HEK293 (cell line): Measurements from ENCODE around the gene ABCB9.

Experiments used
- CTCF ChIA-PET: fragments of 350-600 bp; formaldehyde crosslinking; extraction: SDS; loops from one replicate; lab custom pipeline; 2021; ENCODE audit warnings: antibody characterized with exemption; lab: Yijun Ruan, JAX
- POLR2A ChIA-PET: fragments of 300-600 bp; formaldehyde crosslinking; extraction: SDS; loops from one replicate; lab custom pipeline; 2020; ENCODE audit warnings: antibody characterized with exemption, inconsistent platforms; lab: Yijun Ruan, JAX
- H3K27ac ChIP-seq: fragments of 200-500 bp; sonication (Bioruptor generic); 2 replicates; pipeline ENCODE4 v1.5.1; 2014; ENCODE audit warnings: low read depth, low read length, control low read depth, inconsistent platforms; ENCODE audit errors: extremely low read depth
- H3K36me3 ChIP-seq, 2 experiments: fragments of 200-500 bp in 1 of 2; sonication (Bioruptor generic) in 1 of 2; 1 replicate in 1 of 2; 2 replicates in 1 of 2; pipeline ENCODE4 v1.5.1; 2014 to 2017; ENCODE audit warnings: inconsistent platforms in 2 of 2, low read length in 2 of 2; ENCODE audit not compliant: control insufficient read depth in 2 of 2, insufficient read depth in 1 of 2
- H3K4me1 ChIP-seq: fragments of 200-500 bp; sonication (Bioruptor generic); 2 replicates; pipeline ENCODE4 v1.5.1; 2014; ENCODE audit warnings: mild to moderate bottlenecking, low read length, inconsistent platforms; ENCODE audit not compliant: control insufficient read depth, insufficient read depth
- H3K4me3 ChIP-seq: 2 replicates; pipeline ENCODE4 v1.5.1; 2011; ENCODE audit warnings: low read depth, mild to moderate bottlenecking, control low read depth, low read length, moderate library complexity
- H3K9me3 ChIP-seq: fragments of 200-500 bp; sonication (Bioruptor generic); 2 replicates; pipeline ENCODE4 v1.5.1; 2014; ENCODE audit warnings: low read depth, low read length, inconsistent platforms; ENCODE audit not compliant: control insufficient read depth, insufficient read depth
- BCL11A ChIP-seq: fragments of 450-650 bp; formaldehyde crosslinking; IDR thresholded peaks from 2 replicates; pipeline ENCODE4 v1.5.1; 2016; ENCODE audit warnings: low read depth, missing biosample characterization, missing genetic modification characterization
- GLIS2 ChIP-seq: fragments of 450-650 bp; formaldehyde crosslinking; IDR thresholded peaks from 2 replicates; pipeline ENCODE4 v1.5.1; 2016; ENCODE audit warnings: missing biosample characterization, missing genetic modification characterization
- HIC1 ChIP-seq: fragments of 450-650 bp; formaldehyde crosslinking; IDR thresholded peaks from 2 replicates; pipeline ENCODE4 v1.5.1; 2016; ENCODE audit warnings: missing biosample characterization, missing genetic modification characterization
- IKZF3 ChIP-seq: fragments of 450-650 bp; IDR thresholded peaks from 2 replicates; pipeline ENCODE4 v1.5.0; 2018; ENCODE audit warnings: missing biosample characterization, mild to moderate bottlenecking, missing genetic modification characterization, moderate library complexity
- PRDM1 ChIP-seq: fragments of 450-650 bp; formaldehyde crosslinking; IDR thresholded peaks from 2 replicates; pipeline ENCODE4; 2016; ENCODE audit warnings: missing biosample characterization, missing genetic modification characterization
- YY2 ChIP-seq: fragments of 450-650 bp; formaldehyde crosslinking; IDR thresholded peaks from 2 replicates; pipeline ENCODE4 v1.5.1; 2016; ENCODE audit warnings: missing biosample characterization, missing genetic modification characterization
- ZNF132 ChIP-seq: fragments of 450-650 bp; formaldehyde crosslinking; IDR thresholded peaks from 2 replicates; pipeline ENCODE4 v1.5.1; 2017; ENCODE audit warnings: missing biosample characterization, missing genetic modification characterization, borderline replicate concordance
- ZNF211 ChIP-seq: fragments of 450-650 bp; formaldehyde crosslinking; IDR thresholded peaks from 2 replicates; pipeline ENCODE4 v1.5.1; 2016; ENCODE audit warnings: low read depth, missing biosample characterization, missing genetic modification characterization
- ZNF248 ChIP-seq: fragments of 450-650 bp; formaldehyde crosslinking; IDR thresholded peaks from 2 replicates; pipeline ENCODE4 v1.5.1; 2017; ENCODE audit warnings: missing biosample characterization, missing genetic modification characterization
- ZNF366 ChIP-seq: fragments of 450-650 bp; formaldehyde crosslinking; conservative IDR thresholded peaks from 2 replicates; pipeline ENCODE4 v1.5.1; 2016; ENCODE audit warnings: missing biosample characterization, missing genetic modification characterization
- ZNF571 ChIP-seq: fragments of 450-650 bp; formaldehyde crosslinking; IDR thresholded peaks from 2 replicates; pipeline ENCODE4 v1.5.0; 2017; ENCODE audit warnings: missing biosample characterization, missing genetic modification characterization
- ZNF670 ChIP-seq: fragments of 450-650 bp; formaldehyde crosslinking; IDR thresholded peaks from 2 replicates; pipeline ENCODE4 v1.5.1; 2016; ENCODE audit warnings: missing biosample characterization, missing genetic modification characterization, low read depth
- ZNF785 ChIP-seq: fragments of 450-650 bp; formaldehyde crosslinking; IDR thresholded peaks from 2 replicates; pipeline ENCODE4 v1.5.1; 2016; ENCODE audit warnings: missing biosample characterization, missing genetic modification characterization
- TF ChIP-seq, protein P1 (sequence below): fragments of 450-650 bp; formaldehyde crosslinking; IDR thresholded peaks from 2 replicates; pipeline ENCODE4 v1.5.1; 2016; ENCODE audit warnings: missing biosample characterization, missing genetic modification characterization
- TF ChIP-seq, protein P2 (sequence below): fragments of 450-650 bp; formaldehyde crosslinking; IDR thresholded peaks from 2 replicates; pipeline ENCODE4 v1.5.1; 2016; ENCODE audit warnings: missing biosample characterization, missing genetic modification characterization
- TF ChIP-seq, protein P3 (sequence below): fragments of 450-650 bp; IDR thresholded peaks from 2 replicates; pipeline ENCODE4 v1.5.1; 2018; ENCODE audit warnings: missing biosample characterization, missing genetic modification characterization
- TF ChIP-seq, protein P4 (sequence below): sonication (generic); formaldehyde crosslinking; IDR thresholded peaks from 2 replicates; pipeline ENCODE4 v1.8.1; 2022; ENCODE audit warnings: mild to moderate bottlenecking, moderate library complexity, missing genetic modification reagents
- TF ChIP-seq, protein P5 (sequence below): fragments of 450-650 bp; formaldehyde crosslinking; IDR thresholded peaks from 2 replicates; pipeline ENCODE4 v1.5.1; 2016; ENCODE audit warnings: missing biosample characterization, missing genetic modification characterization

ABCB9 gene

DNA sequence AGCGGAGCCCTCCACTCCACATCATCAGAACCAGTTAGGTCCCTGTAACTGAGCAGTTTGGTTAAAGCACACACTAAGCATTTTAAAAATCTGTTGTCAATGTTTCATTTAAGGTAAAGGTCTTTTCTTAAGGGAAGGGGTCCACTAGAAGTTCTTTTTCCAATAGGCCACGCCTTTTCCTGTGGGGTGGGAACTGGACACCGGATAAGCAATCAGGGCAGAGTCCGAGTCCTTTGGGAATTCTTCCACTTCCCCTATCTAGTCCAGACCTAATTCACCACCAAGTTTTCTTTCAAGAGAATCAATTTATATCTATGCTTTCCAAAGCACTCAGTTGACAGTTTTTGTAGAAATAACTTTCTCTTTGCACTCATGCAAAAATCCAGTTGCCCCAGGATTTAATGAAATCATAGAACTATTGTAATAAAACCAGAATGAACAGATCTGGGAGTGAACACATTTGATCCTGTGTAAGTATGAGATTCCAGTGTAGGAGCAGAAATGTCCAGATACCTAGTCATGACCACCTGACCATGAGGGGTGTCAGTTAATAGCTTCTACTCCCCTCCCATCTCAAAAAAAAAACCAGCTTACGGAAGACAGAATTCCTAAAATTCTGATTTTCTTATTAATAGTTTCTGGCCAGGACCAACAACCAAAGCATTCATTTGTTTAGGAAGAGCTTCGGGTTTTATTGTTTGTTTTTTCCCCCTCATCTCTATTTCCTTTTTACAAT lies 82.0 kb downstream of the ABCB9 start:
- ChIA-PET POLR2A (no interaction called here), CTCF (interaction anchor here (0.8 to 1.6 kb wide), 2 partner anchors 62 to 68 kb away, joined by 4 to 7 read pairs; no protein-coding TSS in a partner anchor)
- TF ChIP-seq ZNF670 (tag by site-specific recombination): no peak
- no peak for TF ChIP-seq ZNF211
- TF ChIP-seq BCL11A (tag by site-specific recombination): no peak
- no peak for TF ChIP-seq ZNF132 (tag by site-specific recombination)
- TF ChIP-seq, protein P1, sequence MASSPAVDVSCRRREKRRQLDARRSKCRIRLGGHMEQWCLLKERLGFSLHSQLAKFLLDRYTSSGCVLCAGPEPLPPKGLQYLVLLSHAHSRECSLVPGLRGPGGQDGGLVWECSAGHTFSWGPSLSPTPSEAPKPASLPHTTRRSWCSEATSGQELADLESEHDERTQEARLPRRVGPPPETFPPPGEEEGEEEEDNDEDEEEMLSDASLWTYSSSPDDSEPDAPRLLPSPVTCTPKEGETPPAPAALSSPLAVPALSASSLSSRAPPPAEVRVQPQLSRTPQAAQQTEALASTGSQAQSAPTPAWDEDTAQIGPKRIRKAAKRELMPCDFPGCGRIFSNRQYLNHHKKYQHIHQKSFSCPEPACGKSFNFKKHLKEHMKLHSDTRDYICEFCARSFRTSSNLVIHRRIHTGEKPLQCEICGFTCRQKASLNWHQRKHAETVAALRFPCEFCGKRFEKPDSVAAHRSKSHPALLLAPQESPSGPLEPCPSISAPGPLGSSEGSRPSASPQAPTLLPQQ: no peak
- TF ChIP-seq IKZF3 (tag by site-specific recombination): no peak
- TF ChIP-seq PRDM1 (tag by site-specific recombination): no peak
- TF ChIP-seq, protein P2, sequence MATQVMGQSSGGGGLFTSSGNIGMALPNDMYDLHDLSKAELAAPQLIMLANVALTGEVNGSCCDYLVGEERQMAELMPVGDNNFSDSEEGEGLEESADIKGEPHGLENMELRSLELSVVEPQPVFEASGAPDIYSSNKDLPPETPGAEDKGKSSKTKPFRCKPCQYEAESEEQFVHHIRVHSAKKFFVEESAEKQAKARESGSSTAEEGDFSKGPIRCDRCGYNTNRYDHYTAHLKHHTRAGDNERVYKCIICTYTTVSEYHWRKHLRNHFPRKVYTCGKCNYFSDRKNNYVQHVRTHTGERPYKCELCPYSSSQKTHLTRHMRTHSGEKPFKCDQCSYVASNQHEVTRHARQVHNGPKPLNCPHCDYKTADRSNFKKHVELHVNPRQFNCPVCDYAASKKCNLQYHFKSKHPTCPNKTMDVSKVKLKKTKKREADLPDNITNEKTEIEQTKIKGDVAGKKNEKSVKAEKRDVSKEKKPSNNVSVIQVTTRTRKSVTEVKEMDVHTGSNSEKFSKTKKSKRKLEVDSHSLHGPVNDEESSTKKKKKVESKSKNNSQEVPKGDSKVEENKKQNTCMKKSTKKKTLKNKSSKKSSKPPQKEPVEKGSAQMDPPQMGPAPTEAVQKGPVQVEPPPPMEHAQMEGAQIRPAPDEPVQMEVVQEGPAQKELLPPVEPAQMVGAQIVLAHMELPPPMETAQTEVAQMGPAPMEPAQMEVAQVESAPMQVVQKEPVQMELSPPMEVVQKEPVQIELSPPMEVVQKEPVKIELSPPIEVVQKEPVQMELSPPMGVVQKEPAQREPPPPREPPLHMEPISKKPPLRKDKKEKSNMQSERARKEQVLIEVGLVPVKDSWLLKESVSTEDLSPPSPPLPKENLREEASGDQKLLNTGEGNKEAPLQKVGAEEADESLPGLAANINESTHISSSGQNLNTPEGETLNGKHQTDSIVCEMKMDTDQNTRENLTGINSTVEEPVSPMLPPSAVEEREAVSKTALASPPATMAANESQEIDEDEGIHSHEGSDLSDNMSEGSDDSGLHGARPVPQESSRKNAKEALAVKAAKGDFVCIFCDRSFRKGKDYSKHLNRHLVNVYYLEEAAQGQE: no peak
- TF ChIP-seq, protein P3, sequence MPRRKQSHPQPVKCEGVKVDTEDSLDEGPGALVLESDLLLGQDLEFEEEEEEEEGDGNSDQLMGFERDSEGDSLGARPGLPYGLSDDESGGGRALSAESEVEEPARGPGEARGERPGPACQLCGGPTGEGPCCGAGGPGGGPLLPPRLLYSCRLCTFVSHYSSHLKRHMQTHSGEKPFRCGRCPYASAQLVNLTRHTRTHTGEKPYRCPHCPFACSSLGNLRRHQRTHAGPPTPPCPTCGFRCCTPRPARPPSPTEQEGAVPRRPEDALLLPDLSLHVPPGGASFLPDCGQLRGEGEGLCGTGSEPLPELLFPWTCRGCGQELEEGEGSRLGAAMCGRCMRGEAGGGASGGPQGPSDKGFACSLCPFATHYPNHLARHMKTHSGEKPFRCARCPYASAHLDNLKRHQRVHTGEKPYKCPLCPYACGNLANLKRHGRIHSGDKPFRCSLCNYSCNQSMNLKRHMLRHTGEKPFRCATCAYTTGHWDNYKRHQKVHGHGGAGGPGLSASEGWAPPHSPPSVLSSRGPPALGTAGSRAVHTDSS (tag by site-specific recombination): no peak
- TF ChIP-seq ZNF366 (tag by site-specific recombination): no peak
- TF ChIP-seq, protein P4, sequence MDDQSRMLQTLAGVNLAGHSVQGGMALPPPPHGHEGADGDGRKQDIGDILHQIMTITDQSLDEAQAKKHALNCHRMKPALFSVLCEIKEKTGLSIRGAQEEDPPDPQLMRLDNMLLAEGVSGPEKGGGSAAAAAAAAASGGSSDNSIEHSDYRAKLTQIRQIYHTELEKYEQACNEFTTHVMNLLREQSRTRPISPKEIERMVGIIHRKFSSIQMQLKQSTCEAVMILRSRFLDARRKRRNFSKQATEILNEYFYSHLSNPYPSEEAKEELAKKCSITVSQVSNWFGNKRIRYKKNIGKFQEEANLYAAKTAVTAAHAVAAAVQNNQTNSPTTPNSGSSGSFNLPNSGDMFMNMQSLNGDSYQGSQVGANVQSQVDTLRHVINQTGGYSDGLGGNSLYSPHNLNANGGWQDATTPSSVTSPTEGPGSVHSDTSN: no peak
- TF ChIP-seq YY2 (tag by site-specific recombination): no peak
- TF ChIP-seq, all 188 proteins: peak for 0
- Histone ChIP-seq H3K36me3 (no peaks in the 10 kb centered on the region), H3K4me3 (no peak overlapping the region), H3K4me1 (peaks cover 35% of the 10 kb centered on the region), H3K9me3 (no peaks in the 10 kb centered on the region), H3K27ac (no peak overlapping the region)

DNA sequence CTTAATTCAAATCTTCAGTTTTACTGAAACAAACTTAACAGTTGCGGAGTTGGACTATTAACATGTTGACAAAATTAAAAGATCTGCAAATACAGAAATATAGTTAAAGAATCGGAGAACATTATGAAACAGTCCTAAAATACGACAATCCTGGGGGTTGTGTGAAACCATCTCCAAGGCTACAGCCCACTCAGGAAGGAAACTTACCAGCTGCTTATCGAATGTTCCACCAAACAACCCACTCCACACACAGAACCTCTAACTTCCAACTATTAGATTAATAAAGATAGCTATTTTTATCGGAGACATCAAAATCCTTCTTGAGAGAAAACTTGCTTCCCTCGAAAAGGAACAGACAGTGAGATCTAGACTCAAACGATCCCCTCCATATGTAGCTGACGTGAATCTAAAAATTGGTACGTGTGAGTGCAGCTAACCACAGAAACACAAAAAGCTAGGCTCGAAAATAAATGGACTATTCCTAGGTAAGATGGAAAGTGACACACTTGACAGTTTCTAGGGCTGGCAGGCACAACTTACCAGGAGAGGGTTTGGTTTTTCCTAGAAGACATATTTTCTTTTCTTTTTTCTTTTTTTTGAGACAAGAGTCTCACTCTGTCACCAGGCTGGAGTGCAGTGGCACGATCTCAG lies 83.2 kb downstream of the ABCB9 start:
- Histone ChIP-seq H3K36me3 (no peaks in the 10 kb centered on the region), H3K4me1 (peaks cover 29% of the 10 kb centered on the region), H3K4me3 (no peak overlapping the region), H3K27ac (no peak overlapping the region), H3K9me3 (no peaks in the 10 kb centered on the region)
- ChIA-PET POLR2A (interaction anchor here (1.2 to 1.5 kb wide), 2 partner anchors 8 to 350 kb away, joined by 3 to 4 read pairs; partner anchors contain the start of gene MPHOSPH9), CTCF (interaction anchor here (0.6 to 2.1 kb wide), 9 partner anchors 8 to 217 kb away, joined by 3 to 11 read pairs (median 4); no protein-coding TSS in a partner anchor)
- TF ChIP-seq ZNF785 (tag by site-specific recombination) (no peak), ZNF571 (tag by site-specific recombination) (no peak), ZNF248 (no peak), HIC1 (tag by site-specific recombination) (no peak), GLIS2 (tag by site-specific recombination) (no peak), BCL11A (tag by site-specific recombination) (no peak)
- TF ChIP-seq, protein P4: no peak
- TF ChIP-seq, protein P5, sequence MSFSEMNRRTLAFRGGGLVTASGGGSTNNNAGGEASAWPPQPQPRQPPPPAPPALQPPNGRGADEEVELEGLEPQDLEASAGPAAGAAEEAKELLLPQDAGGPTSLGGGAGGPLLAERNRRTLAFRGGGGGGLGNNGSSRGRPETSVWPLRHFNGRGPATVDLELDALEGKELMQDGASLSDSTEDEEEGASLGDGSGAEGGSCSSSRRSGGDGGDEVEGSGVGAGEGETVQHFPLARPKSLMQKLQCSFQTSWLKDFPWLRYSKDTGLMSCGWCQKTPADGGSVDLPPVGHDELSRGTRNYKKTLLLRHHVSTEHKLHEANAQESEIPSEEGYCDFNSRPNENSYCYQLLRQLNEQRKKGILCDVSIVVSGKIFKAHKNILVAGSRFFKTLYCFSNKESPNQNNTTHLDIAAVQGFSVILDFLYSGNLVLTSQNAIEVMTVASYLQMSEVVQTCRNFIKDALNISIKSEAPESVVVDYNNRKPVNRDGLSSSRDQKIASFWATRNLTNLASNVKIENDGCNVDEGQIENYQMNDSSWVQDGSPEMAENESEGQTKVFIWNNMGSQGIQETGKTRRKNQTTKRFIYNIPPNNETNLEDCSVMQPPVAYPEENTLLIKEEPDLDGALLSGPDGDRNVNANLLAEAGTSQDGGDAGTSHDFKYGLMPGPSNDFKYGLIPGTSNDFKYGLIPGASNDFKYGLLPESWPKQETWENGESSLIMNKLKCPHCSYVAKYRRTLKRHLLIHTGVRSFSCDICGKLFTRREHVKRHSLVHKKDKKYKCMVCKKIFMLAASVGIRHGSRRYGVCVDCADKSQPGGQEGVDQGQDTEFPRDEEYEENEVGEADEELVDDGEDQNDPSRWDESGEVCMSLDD (tag by site-specific recombination): no peak
